ENCODE measurements around the gene IQGAP2. TPM values are rescaled to one million over a fixed set of nuclear protein-coding genes. Genes with fewer than 3 reads are reported as not detected.
"Not testable (repeated sequence)": the region's sequence is repeated elsewhere in the genome, so short reads cannot be mapped to it uniquely, and the experiment has no call there.

Gene IQGAP2
- total RNA-seq, 1 donor from 2014 or later: 92.8 TPM

GRCh38 chr5:76677849-76678472, 274.9 kb downstream of the IQGAP2 start:
- intact Hi-C loops (cut with micrococcal nuclease): no loop called here

GRCh38 chr5:76679231-76679630, 276.1 kb downstream of the IQGAP2 start:
- intact Hi-C loops (cut with micrococcal nuclease): no loop called here

GRCh38 chr5:76680826-76681225, 277.7 kb downstream of the IQGAP2 start:
- intact Hi-C loops (cut with micrococcal nuclease): not testable (repeated sequence)

- intact Hi-C loops (cut with micrococcal nuclease): no loop called here
Observed at GRCh38 chr5:76681287-76681686, 278.2 kb downstream of the IQGAP2 start.

GRCh38 chr5:76682387-76682786, 279.3 kb downstream of the IQGAP2 start:
- intact Hi-C loops (cut with micrococcal nuclease): no loop called here

- intact Hi-C loops (cut with micrococcal nuclease): no loop called here
Observed at GRCh38 chr5:76683816-76684731, 281.0 kb downstream of the IQGAP2 start.

GRCh38 chr5:76684756-76685519, 281.9 kb downstream of the IQGAP2 start:
- intact Hi-C loops (cut with micrococcal nuclease): no loop called here

- intact Hi-C loops (cut with micrococcal nuclease): no loop called here
Observed at GRCh38 chr5:76685704-76686103, 282.6 kb downstream of the IQGAP2 start.

GRCh38 chr5:76688212-76688611, 285.1 kb downstream of the IQGAP2 start:
- intact Hi-C loops (cut with micrococcal nuclease): no loop called here

- intact Hi-C loops (cut with micrococcal nuclease): no loop called here
Observed at GRCh38 chr5:76688836-76689235, 285.8 kb downstream of the IQGAP2 start.

GRCh38 chr5:76689321-76690036, 286.4 kb downstream of the IQGAP2 start:
- intact Hi-C loops (cut with micrococcal nuclease): no loop called here

- intact Hi-C loops (cut with micrococcal nuclease): no loop called here
Observed at GRCh38 chr5:76690037-76690679, 287.1 kb downstream of the IQGAP2 start.

GRCh38 chr5:76690704-76691466, 287.8 kb downstream of the IQGAP2 start:
- intact Hi-C loops (cut with micrococcal nuclease): no loop called here

- intact Hi-C loops (cut with micrococcal nuclease): no loop called here
Observed at GRCh38 chr5:76691467-76692273, 288.6 kb downstream of the IQGAP2 start.

- intact Hi-C loops (cut with micrococcal nuclease): no loop called here
Observed at GRCh38 chr5:76692274-76692540, 289.1 kb downstream of the IQGAP2 start.

- intact Hi-C loops (cut with micrococcal nuclease): no loop called here
Observed at GRCh38 chr5:76692651-76693050, 289.6 kb downstream of the IQGAP2 start.

GRCh38 chr5:76693141-76693540, 290.1 kb downstream of the IQGAP2 start:
- intact Hi-C loops (cut with micrococcal nuclease): no loop called here

- intact Hi-C loops (cut with micrococcal nuclease): no loop called here
Observed at GRCh38 chr5:76694317-76694716, 291.2 kb downstream of the IQGAP2 start.

GRCh38 chr5:76695346-76695745, 292.3 kb downstream of the IQGAP2 start:
- intact Hi-C loops (cut with micrococcal nuclease): no loop called here
